ENCODE results near the gene SLC9A9.

- TF ChIP-seq CTCF (IDR thresholded peaks at IDR 0.05) (no peak), EP300 (IDR thresholded peaks at IDR 0.05) (no peak)
Observed at GRCh38 chr3:143671626-143672025, 176.6 kb downstream of the SLC9A9 start.

Measured in esophagus muscularis mucosa (tissue), 3 donors.